Spleen (tissue), 7 donors: ENCODE results near the gene RIPOR2.

Experiments
- POLR2A ChIP-seq, 3 donors: fragments of 450-650 bp; IDR thresholded peaks; one replicate each; pipeline ENCODE4 v1.5.1; 2017; ENCODE audit warnings: antibody characterized with exemption in 3 of 3, mild to moderate bottlenecking in 1 of 3
- TF ChIP-seq, protein P1 (sequence below), 11 experiments: fragments of 200-600 bp in 7 of 11; fragments of 450-650 bp in 4 of 11; sonication (generic) in 4 of 11; IDR thresholded peaks in 8 of 11; conservative IDR thresholded peaks in 3 of 11; 1 replicate in 7 of 11; 2 replicates in 4 of 11; pipeline versions ENCODE4 v1.4.0 to v1.8.0; 2016 to 2021; ENCODE audit warnings: antibody characterized with exemption in 11 of 11, inconsistent platforms in 4 of 11, mild to moderate bottlenecking in 1 of 11
- donor health status: DM: no; HTN: no; CAD: no; lungs with moderate emphysema.
- donor health status: DM: no; HTN: no; CAD: no.
- donor health status: DM: no; HTN: no; CAD: no.

DNA sequence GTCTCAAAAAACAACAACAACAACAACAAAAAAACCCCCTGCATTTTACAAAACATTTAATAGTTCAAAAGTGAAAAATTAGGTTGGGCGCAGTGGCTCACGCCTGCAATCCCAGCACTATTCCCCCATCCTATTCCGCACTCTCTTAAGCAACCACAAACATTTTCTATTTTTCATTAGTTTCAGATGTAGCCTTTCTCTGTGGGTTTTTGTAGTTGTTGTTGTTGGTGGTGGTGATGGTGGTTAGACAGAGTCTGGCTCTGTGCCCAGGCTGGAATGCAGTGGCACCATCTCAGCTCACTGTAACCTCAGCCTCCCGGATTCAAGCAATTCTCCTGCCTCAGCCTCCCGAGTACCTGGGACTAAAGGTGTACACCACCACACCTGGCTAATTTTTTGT, 167.4 kb downstream of the RIPOR2 start:
- no peak for TF ChIP-seq POLR2A (IDR thresholded peaks at IDR 0.05)
- TF ChIP-seq, protein P1, sequence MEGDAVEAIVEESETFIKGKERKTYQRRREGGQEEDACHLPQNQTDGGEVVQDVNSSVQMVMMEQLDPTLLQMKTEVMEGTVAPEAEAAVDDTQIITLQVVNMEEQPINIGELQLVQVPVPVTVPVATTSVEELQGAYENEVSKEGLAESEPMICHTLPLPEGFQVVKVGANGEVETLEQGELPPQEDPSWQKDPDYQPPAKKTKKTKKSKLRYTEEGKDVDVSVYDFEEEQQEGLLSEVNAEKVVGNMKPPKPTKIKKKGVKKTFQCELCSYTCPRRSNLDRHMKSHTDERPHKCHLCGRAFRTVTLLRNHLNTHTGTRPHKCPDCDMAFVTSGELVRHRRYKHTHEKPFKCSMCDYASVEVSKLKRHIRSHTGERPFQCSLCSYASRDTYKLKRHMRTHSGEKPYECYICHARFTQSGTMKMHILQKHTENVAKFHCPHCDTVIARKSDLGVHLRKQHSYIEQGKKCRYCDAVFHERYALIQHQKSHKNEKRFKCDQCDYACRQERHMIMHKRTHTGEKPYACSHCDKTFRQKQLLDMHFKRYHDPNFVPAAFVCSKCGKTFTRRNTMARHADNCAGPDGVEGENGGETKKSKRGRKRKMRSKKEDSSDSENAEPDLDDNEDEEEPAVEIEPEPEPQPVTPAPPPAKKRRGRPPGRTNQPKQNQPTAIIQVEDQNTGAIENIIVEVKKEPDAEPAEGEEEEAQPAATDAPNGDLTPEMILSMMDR (IDR thresholded peaks at IDR 0.05 in 8 of 11, conservative IDR thresholded peaks at IDR 0.05 in 3 of 11) = no peak
